ENCODE measurements around the gene PARD3.

DNA sequence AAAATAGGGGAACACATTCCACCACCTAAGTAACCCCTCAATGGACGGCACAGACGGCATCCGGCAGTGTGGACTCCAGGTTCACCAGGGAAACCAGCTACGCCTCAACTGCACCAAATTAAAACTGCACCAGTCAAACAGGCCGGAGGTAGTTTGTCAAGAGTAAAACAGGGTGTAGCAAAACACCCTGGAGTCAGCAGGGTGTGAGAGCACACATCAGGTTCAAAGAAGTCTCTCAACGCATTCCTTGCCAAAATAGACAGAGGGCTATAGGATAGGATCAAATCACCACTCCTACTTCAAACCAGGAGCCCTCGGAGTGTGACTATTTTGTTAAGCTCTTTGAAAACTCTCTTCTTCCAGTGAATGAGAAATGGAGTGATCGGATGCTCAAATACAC lies 135.9 kb downstream of the PARD3 start:
- no peak for TF ChIP-seq POLR2A (IDR thresholded peaks at IDR 0.05)
- TF ChIP-seq, protein P1, sequence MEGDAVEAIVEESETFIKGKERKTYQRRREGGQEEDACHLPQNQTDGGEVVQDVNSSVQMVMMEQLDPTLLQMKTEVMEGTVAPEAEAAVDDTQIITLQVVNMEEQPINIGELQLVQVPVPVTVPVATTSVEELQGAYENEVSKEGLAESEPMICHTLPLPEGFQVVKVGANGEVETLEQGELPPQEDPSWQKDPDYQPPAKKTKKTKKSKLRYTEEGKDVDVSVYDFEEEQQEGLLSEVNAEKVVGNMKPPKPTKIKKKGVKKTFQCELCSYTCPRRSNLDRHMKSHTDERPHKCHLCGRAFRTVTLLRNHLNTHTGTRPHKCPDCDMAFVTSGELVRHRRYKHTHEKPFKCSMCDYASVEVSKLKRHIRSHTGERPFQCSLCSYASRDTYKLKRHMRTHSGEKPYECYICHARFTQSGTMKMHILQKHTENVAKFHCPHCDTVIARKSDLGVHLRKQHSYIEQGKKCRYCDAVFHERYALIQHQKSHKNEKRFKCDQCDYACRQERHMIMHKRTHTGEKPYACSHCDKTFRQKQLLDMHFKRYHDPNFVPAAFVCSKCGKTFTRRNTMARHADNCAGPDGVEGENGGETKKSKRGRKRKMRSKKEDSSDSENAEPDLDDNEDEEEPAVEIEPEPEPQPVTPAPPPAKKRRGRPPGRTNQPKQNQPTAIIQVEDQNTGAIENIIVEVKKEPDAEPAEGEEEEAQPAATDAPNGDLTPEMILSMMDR (IDR thresholded peaks at IDR 0.05): no peak
- TF ChIP-seq POLR2AphosphoS5 (IDR thresholded peaks at IDR 0.05): no peak
